H1 (cell line): ENCODE data around the gene AIMP1. TPM values are rescaled to one million over a fixed set of nuclear protein-coding genes. Genes with fewer than 3 reads are reported as not detected.

Source experiments
- HDAC6 ChIP-seq: IDR thresholded peaks from one replicate; pipeline ENCODE4 v1.7.1; 2012; ENCODE audit warnings: low read depth, mild to moderate bottlenecking, inconsistent platforms, low read length, moderate library complexity
- JUND ChIP-seq: IDR thresholded peaks from 2 replicates; pipeline ENCODE4 v1.6.1; 2011; ENCODE audit warnings: mild to moderate bottlenecking, improper control_type of control experiment, low read length
- PHF8 ChIP-seq: fragments of 200-600 bp; sonication (generic); conservative IDR thresholded peaks from 2 replicates; pipeline ENCODE4 v1.7.1; 2012; ENCODE audit warnings: low read depth, mild to moderate bottlenecking, inconsistent platforms, low read length, moderate library complexity
- POU5F1 ChIP-seq: IDR thresholded peaks from 2 replicates; pipeline ENCODE4 v1.6.1; 2011; ENCODE audit warnings: low read depth, mild to moderate bottlenecking, low read length, moderate library complexity
- RBBP5 ChIP-seq: IDR thresholded peaks from 2 replicates; pipeline ENCODE4 v1.7.1; 2012; ENCODE audit warnings: low read depth, mild to moderate bottlenecking, inconsistent platforms, low read length, moderate library complexity, borderline replicate concordance
- RXRA ChIP-seq: IDR thresholded peaks from 2 replicates; pipeline ENCODE4 v1.6.1; 2011; ENCODE audit warnings: low read depth, mild to moderate bottlenecking, low read length, moderate library complexity; ENCODE audit not compliant: insufficient read depth
- polyA plus RNA-seq, 7 experiments: library from polyadenylated mRNA; depleted of rRNA in 3 of 7; stranded (reverse) in 5 of 7; unstranded in 2 of 7; fragments of >200 nt in 5 of 7; fragments of 200-250 nt in 2 of 7; gene quantifications; 1 replicate in 5 of 7; 2 replicates in 1 of 7; 4 replicates in 1 of 7; pipeline versions ENCODE4 v1.2.1 to v1.2.3, GENCODE V29; 2011 to 2013; ENCODE audit warnings: missing spikeins in 2 of 7, mixed read lengths in 2 of 7
- total RNA-seq: library from RNA; stranded (reverse); fragmentation: NEBNext Ultra II Directional; extraction: Animal tissue kit (Norgen Biotek cat#: 25700); gene quantifications from 2 replicates; pipeline ENCODE4 v1.2.1, GENCODE V29; 2021
- TF ChIP-seq, protein P1 (sequence below): fragments of 300-600 bp; sonication (generic); IDR thresholded peaks from 2 replicates; pipeline ENCODE4 v1.7.1; 2012; ENCODE audit warnings: low read length, moderate library complexity, mild to moderate bottlenecking, inconsistent platforms; ENCODE audit not compliant: insufficient replicate concordance

AIMP1 gene
- total and polyA plus RNA-seq, 2 of the 8 experiments (the other 6 are each of a cell fraction or from before 2014, with no cell fraction given): 7.9 to 54.6 TPM

DNA sequence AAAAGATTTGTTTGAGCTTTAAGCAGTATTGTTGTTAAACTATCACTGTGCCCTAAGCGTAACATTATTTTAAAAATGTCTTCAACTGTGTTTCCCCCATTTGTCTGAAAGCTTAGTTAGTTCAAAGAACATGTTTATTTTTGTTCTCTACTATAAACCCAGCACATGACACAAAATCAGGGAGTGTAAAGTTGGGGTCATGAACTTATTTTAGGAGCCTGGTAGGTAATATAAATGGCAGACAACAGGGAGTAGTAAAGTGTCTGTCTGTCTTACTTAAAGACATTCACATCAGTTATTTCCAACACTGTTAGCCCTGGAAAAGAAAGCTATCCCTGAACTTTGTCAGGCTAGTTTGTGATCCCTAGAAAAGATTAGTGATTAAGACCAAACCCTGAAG, 3.9 kb downstream of the AIMP1 start (continued):
- TF ChIP-seq POU5F1: no peak
- no peak for TF ChIP-seq RBBP5
- TF ChIP-seq, protein P1, sequence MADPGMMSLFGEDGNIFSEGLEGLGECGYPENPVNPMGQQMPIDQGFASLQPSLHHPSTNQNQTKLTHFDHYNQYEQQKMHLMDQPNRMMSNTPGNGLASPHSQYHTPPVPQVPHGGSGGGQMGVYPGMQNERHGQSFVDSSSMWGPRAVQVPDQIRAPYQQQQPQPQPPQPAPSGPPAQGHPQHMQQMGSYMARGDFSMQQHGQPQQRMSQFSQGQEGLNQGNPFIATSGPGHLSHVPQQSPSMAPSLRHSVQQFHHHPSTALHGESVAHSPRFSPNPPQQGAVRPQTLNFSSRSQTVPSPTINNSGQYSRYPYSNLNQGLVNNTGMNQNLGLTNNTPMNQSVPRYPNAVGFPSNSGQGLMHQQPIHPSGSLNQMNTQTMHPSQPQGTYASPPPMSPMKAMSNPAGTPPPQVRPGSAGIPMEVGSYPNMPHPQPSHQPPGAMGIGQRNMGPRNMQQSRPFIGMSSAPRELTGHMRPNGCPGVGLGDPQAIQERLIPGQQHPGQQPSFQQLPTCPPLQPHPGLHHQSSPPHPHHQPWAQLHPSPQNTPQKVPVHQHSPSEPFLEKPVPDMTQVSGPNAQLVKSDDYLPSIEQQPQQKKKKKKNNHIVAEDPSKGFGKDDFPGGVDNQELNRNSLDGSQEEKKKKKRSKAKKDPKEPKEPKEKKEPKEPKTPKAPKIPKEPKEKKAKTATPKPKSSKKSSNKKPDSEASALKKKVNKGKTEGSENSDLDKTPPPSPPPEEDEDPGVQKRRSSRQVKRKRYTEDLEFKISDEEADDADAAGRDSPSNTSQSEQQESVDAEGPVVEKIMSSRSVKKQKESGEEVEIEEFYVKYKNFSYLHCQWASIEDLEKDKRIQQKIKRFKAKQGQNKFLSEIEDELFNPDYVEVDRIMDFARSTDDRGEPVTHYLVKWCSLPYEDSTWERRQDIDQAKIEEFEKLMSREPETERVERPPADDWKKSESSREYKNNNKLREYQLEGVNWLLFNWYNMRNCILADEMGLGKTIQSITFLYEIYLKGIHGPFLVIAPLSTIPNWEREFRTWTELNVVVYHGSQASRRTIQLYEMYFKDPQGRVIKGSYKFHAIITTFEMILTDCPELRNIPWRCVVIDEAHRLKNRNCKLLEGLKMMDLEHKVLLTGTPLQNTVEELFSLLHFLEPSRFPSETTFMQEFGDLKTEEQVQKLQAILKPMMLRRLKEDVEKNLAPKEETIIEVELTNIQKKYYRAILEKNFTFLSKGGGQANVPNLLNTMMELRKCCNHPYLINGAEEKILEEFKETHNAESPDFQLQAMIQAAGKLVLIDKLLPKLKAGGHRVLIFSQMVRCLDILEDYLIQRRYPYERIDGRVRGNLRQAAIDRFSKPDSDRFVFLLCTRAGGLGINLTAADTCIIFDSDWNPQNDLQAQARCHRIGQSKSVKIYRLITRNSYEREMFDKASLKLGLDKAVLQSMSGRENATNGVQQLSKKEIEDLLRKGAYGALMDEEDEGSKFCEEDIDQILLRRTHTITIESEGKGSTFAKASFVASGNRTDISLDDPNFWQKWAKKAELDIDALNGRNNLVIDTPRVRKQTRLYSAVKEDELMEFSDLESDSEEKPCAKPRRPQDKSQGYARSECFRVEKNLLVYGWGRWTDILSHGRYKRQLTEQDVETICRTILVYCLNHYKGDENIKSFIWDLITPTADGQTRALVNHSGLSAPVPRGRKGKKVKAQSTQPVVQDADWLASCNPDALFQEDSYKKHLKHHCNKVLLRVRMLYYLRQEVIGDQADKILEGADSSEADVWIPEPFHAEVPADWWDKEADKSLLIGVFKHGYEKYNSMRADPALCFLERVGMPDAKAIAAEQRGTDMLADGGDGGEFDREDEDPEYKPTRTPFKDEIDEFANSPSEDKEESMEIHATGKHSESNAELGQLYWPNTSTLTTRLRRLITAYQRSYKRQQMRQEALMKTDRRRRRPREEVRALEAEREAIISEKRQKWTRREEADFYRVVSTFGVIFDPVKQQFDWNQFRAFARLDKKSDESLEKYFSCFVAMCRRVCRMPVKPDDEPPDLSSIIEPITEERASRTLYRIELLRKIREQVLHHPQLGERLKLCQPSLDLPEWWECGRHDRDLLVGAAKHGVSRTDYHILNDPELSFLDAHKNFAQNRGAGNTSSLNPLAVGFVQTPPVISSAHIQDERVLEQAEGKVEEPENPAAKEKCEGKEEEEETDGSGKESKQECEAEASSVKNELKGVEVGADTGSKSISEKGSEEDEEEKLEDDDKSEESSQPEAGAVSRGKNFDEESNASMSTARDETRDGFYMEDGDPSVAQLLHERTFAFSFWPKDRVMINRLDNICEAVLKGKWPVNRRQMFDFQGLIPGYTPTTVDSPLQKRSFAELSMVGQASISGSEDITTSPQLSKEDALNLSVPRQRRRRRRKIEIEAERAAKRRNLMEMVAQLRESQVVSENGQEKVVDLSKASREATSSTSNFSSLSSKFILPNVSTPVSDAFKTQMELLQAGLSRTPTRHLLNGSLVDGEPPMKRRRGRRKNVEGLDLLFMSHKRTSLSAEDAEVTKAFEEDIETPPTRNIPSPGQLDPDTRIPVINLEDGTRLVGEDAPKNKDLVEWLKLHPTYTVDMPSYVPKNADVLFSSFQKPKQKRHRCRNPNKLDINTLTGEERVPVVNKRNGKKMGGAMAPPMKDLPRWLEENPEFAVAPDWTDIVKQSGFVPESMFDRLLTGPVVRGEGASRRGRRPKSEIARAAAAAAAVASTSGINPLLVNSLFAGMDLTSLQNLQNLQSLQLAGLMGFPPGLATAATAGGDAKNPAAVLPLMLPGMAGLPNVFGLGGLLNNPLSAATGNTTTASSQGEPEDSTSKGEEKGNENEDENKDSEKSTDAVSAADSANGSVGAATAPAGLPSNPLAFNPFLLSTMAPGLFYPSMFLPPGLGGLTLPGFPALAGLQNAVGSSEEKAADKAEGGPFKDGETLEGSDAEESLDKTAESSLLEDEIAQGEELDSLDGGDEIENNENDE: no peak
- no peak for TF ChIP-seq JUND
- TF ChIP-seq HDAC6: no peak
- no peak for TF ChIP-seq PHF8
- no peak for TF ChIP-seq RXRA
- TF ChIP-seq, all 59 proteins: peak for 0
